ENCODE data around the gene ACSM2B. TPM values are rescaled to one million over a fixed set of nuclear protein-coding genes. Genes with fewer than 3 reads are reported as not detected.
"Not testable (repeated sequence)": the region's sequence is repeated elsewhere in the genome, so short reads cannot be mapped to it uniquely, and the experiment has no call there.

The ACSM2B gene
- polyA plus RNA-seq, 1 donor from 2014 or later: not detected

- H3K9me3 ChIP-seq (ENCODE audit: low read length); H4K20me1 ChIP-seq (ENCODE audit: insufficient read depth); H3K79me2 ChIP-seq (replicated peaks; ENCODE audit: insufficient read depth, low read length); H3K4me2 ChIP-seq (ENCODE audit: low read length); H3K4me3 ChIP-seq (ENCODE audit: low read length); H3K27me3 ChIP-seq (ENCODE audit: insufficient read depth, low read depth, low read length); H3K9me2 ChIP-seq (ENCODE audit: insufficient read depth, low read length); H3K36me3 ChIP-seq (ENCODE audit: insufficient read depth, low read length); H3K27ac ChIP-seq (ENCODE audit: low read length); H2AFZ ChIP-seq (ENCODE audit: low read depth, low read length); H3K9ac ChIP-seq (ENCODE audit: low read length); H3F3A ChIP-seq (ENCODE audit: insufficient read depth, low read length, poor library complexity, severe bottlenecking): not testable (repeated sequence)
Observed at GRCh38 chr16:20555628-20556027, 20.5 kb downstream of the ACSM2B start.

DNA sequence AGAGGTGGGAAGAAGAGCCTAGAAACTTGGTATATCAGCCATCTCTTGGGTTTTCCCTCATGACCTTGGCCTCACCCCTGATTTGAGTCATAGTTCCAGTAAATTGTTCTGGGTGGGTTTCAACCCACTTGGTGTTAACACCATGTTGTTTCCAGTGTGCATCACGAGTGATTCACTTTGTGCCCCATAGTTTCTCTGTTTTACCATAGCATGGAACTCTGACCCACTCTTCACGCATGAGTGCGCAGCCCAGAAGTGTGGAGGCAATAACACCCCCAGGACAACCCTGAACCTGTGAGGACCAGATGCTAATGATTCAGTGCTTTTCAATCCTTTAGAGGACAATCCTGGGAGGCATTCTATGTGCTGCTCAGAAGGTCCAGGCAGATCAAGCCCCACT is 21.5 kb downstream of the ACSM2B start:
- H2AFZ ChIP-seq (ENCODE audit: low read depth, low read length); H3K36me3 ChIP-seq (ENCODE audit: insufficient read depth, low read length); H3K79me2 ChIP-seq (replicated peaks; ENCODE audit: insufficient read depth, low read length); H3K4me3 ChIP-seq (ENCODE audit: low read length); H3F3A ChIP-seq (ENCODE audit: insufficient read depth, low read length, poor library complexity, severe bottlenecking); H3K9me2 ChIP-seq (ENCODE audit: insufficient read depth, low read length); H3K27me3 ChIP-seq (ENCODE audit: insufficient read depth, low read depth, low read length); H4K20me1 ChIP-seq (ENCODE audit: insufficient read depth); H3K9me3 ChIP-seq (ENCODE audit: low read length); H3K27ac ChIP-seq (ENCODE audit: low read length); H3K4me2 ChIP-seq (ENCODE audit: low read length); H3K9ac ChIP-seq (ENCODE audit: low read length): not testable (repeated sequence)

DNA sequence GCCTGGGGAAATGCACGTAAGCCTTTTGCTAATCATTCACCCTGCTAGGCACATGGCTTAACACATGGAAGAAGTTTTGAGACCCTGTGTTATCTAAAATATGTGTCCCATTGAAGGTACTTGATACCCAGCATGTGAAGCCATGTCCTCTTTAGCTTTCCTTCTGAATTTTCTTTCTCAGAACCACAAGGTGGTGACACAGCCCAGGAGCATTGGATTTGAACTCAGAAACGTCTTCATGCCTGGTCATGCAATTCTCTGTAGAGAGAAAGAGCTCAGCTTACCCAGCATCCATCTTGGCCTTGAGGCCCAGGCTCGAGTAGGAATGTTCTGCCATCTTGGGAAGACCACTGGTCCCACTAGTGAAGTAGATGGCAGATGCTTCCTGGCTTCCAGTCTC is 22.7 kb downstream of the ACSM2B start:
- not testable (repeated sequence) for H3K4me3 ChIP-seq (ENCODE audit: low read length); H2AFZ ChIP-seq (ENCODE audit: low read depth, low read length); H4K20me1 ChIP-seq (ENCODE audit: insufficient read depth); H3K9me2 ChIP-seq (ENCODE audit: insufficient read depth, low read length); H3F3A ChIP-seq (ENCODE audit: insufficient read depth, low read length, poor library complexity, severe bottlenecking); H3K9me3 ChIP-seq (ENCODE audit: low read length); H3K9ac ChIP-seq (ENCODE audit: low read length); H3K4me2 ChIP-seq (ENCODE audit: low read length); H3K27ac ChIP-seq (ENCODE audit: low read length); H3K27me3 ChIP-seq (ENCODE audit: insufficient read depth, low read depth, low read length); H3K79me2 ChIP-seq (replicated peaks; ENCODE audit: insufficient read depth, low read length); H3K36me3 ChIP-seq (ENCODE audit: insufficient read depth, low read length)

- not testable (repeated sequence) for H3K9me2 ChIP-seq (ENCODE audit: insufficient read depth, low read length); H3K36me3 ChIP-seq (ENCODE audit: insufficient read depth, low read length); H3K27me3 ChIP-seq (ENCODE audit: insufficient read depth, low read depth, low read length); H3K4me3 ChIP-seq (ENCODE audit: low read length); H2AFZ ChIP-seq (ENCODE audit: low read depth, low read length); H3K27ac ChIP-seq (ENCODE audit: low read length); H3K9ac ChIP-seq (ENCODE audit: low read length); H3K4me2 ChIP-seq (ENCODE audit: low read length); H3K9me3 ChIP-seq (ENCODE audit: low read length); H3F3A ChIP-seq (ENCODE audit: insufficient read depth, low read length, poor library complexity, severe bottlenecking); H4K20me1 ChIP-seq (ENCODE audit: insufficient read depth); H3K79me2 ChIP-seq (replicated peaks; ENCODE audit: insufficient read depth, low read length)
Observed at GRCh38 chr16:20546951-20547350, 29.2 kb downstream of the ACSM2B start.

- not testable (repeated sequence) for H3F3A ChIP-seq (ENCODE audit: insufficient read depth, low read length, poor library complexity, severe bottlenecking); H3K9me2 ChIP-seq (ENCODE audit: insufficient read depth, low read length); H3K9me3 ChIP-seq (ENCODE audit: low read length); H3K27me3 ChIP-seq (ENCODE audit: insufficient read depth, low read depth, low read length); H3K27ac ChIP-seq (ENCODE audit: low read length); H2AFZ ChIP-seq (ENCODE audit: low read depth, low read length); H3K79me2 ChIP-seq (replicated peaks; ENCODE audit: insufficient read depth, low read length); H3K4me2 ChIP-seq (ENCODE audit: low read length); H4K20me1 ChIP-seq (ENCODE audit: insufficient read depth); H3K36me3 ChIP-seq (ENCODE audit: insufficient read depth, low read length); H3K9ac ChIP-seq (ENCODE audit: low read length); H3K4me3 ChIP-seq (ENCODE audit: low read length)
Observed at GRCh38 chr16:20546278-20546853, 29.8 kb downstream of the ACSM2B start.

- not testable (repeated sequence) for H3K27ac ChIP-seq (ENCODE audit: low read length)
Observed at GRCh38 chr16:20540603-20541316, 35.4 kb downstream of the ACSM2B start.

More at GRCh38 chr16:20540603-20541316, 35.4 kb downstream of the ACSM2B start:
- not testable (repeated sequence) for H3K9ac ChIP-seq (ENCODE audit: low read length); H2AFZ ChIP-seq (ENCODE audit: low read depth, low read length); H3K9me3 ChIP-seq (ENCODE audit: low read length); H3K27me3 ChIP-seq (ENCODE audit: insufficient read depth, low read depth, low read length); H3K4me2 ChIP-seq (ENCODE audit: low read length); H3K79me2 ChIP-seq (replicated peaks; ENCODE audit: insufficient read depth, low read length); H4K20me1 ChIP-seq (ENCODE audit: insufficient read depth); H3K9me2 ChIP-seq (ENCODE audit: insufficient read depth, low read length); H3F3A ChIP-seq (ENCODE audit: insufficient read depth, low read length, poor library complexity, severe bottlenecking); H3K4me3 ChIP-seq (ENCODE audit: low read length); H3K36me3 ChIP-seq (ENCODE audit: insufficient read depth, low read length)
